Sigmoid colon (tissue), 7 donors: ENCODE data around the gene DRD2. TPM values are rescaled to one million over a fixed set of nuclear protein-coding genes. Genes with fewer than 3 reads are reported as not detected.

ENCODE experiments used
- DNase-seq: peaks from one replicate; pipeline ENCODE4 v3.0.0-alpha.2; 2019
- H3K27ac ChIP-seq, 4 donors: fragments of 200-600 bp; sonication (generic); one replicate each; pipeline ENCODE4 v1.5.1; 2016 to 2019; ENCODE audit warnings: mild to moderate bottlenecking in 1 of 4
- H3K27me3 ChIP-seq, 3 donors: fragments of 200-600 bp; sonication (generic); one replicate each; pipeline ENCODE4 v1.5.1; 2019; ENCODE audit warnings: mild to moderate bottlenecking in 1 of 3
- H3K36me3 ChIP-seq, 4 donors: fragments of 200-600 bp; sonication (generic); one replicate each; pipeline ENCODE4 v1.5.1; 2016 to 2019
- H3K4me1 ChIP-seq, 4 donors: fragments of 200-600 bp; sonication (generic); one replicate each; pipeline ENCODE4 v1.5.1; 2017 to 2019
- H3K4me3 ChIP-seq, 4 donors: fragments of 200-600 bp; sonication (generic); one replicate each; pipeline ENCODE4 v1.5.1; 2017 to 2019; ENCODE audit warnings: mild to moderate bottlenecking in 2 of 4, moderate library complexity in 1 of 4
- H3K9me3 ChIP-seq, 4 donors: fragments of 200-600 bp in 3 of 4; sonication (generic) in 3 of 4; one replicate each; pipeline versions ENCODE4 v1.5.1 to v1.6.1; 2013 to 2019
- EP300 ChIP-seq, 4 donors: sonication (generic); formaldehyde crosslinking; IDR thresholded peaks; one replicate each; pipeline ENCODE4 v1.6.1; 2017; ENCODE audit warnings: antibody characterized with exemption in 4 of 4
- POLR2A ChIP-seq, 2 donors: fragments of 450-650 bp; IDR thresholded peaks; one replicate each; pipeline ENCODE4 v1.6.1; 2016; ENCODE audit warnings: antibody characterized with exemption in 2 of 2, mild to moderate bottlenecking in 2 of 2, moderate library complexity in 2 of 2
- POLR2AphosphoS5 ChIP-seq, 4 donors: sonication (generic); formaldehyde crosslinking; IDR thresholded peaks; one replicate each; pipeline ENCODE4 v1.6.1; 2017; ENCODE audit warnings: antibody characterized with exemption in 4 of 4
- WGBS, 2 donors: extraction: QIAGEN DNeasy Blood & Tissue Kit; methylation state at CpG; one replicate each; pipeline ENCODE4 v1.1.7; 2013; 5-methylcytosine and 5-hydroxymethylcytosine counted together
- intact Hi-C: fragments of 100-400 bp; cut with DNase I; formaldehyde crosslinking; loops from one replicate; pipeline ENCODE4 v1.15.1; 2023
- polyA plus RNA-seq, 3 donors: library from polyadenylated mRNA; stranded (reverse); fragments of 200-250 nt; gene quantifications; one replicate each; pipeline ENCODE4 v1.2.3, GENCODE V29; 2013
- total RNA-seq, 4 donors: library from RNA; depleted of rRNA; stranded (reverse); fragments of >200 nt; gene quantifications; one replicate each; pipeline ENCODE4 v1.1.0, GENCODE V29; 2016
- TF ChIP-seq, protein P1 (sequence below), 4 experiments: fragments of 450-650 bp in 3 of 4; fragments of 200-600 bp in 1 of 4; IDR thresholded peaks; one replicate each; pipeline ENCODE4 v1.5.1; 2016 to 2019; ENCODE audit warnings: antibody characterized with exemption in 4 of 4, mild to moderate bottlenecking in 3 of 4, moderate library complexity in 2 of 4
- donor health status: healthy with polysubstance abuse.
- donor health status: Bipolar disorder and iron deficiency.
- donor health status: healthy.

The DRD2 gene
- total and polyA plus RNA-seq, 7 donors = 0.19 to 1.2 (median 0.66) TPM; not detected in 2

DNA sequence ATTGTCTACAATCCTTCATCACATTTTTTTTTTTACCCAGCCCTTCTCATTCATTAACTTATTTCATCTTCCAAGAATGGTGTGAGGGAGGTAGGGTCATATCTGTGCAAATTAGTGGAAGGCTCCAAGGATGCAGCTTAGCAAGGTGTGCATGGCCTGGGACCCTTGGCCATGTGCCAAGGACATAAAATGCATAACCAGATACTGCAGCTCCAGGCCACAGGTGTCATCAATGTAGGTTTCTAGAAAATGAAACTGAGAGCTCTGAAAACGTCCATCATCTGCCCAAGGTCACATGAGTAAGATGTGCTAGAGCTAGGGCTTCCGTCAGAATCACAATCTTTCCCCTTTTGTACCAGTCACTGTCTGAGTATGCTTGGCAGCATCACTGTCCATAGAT is 57.8 kb downstream of the DRD2 start:
- Histone ChIP-seq H3K27me3 (no peaks in the 10 kb centered on the region), H3K9me3 (no peaks in the 10 kb centered on the region), H3K4me1 (no peaks in the 10 kb centered on the region), H3K27ac (no peak overlapping the region), H3K4me3 (no peak overlapping the region), H3K36me3 (no peaks in the 10 kb centered on the region)
- 58 to 71% methylated on average over 2 of the region's 2 CpGs for WGBS, 2 donors
- TF ChIP-seq, protein P1, sequence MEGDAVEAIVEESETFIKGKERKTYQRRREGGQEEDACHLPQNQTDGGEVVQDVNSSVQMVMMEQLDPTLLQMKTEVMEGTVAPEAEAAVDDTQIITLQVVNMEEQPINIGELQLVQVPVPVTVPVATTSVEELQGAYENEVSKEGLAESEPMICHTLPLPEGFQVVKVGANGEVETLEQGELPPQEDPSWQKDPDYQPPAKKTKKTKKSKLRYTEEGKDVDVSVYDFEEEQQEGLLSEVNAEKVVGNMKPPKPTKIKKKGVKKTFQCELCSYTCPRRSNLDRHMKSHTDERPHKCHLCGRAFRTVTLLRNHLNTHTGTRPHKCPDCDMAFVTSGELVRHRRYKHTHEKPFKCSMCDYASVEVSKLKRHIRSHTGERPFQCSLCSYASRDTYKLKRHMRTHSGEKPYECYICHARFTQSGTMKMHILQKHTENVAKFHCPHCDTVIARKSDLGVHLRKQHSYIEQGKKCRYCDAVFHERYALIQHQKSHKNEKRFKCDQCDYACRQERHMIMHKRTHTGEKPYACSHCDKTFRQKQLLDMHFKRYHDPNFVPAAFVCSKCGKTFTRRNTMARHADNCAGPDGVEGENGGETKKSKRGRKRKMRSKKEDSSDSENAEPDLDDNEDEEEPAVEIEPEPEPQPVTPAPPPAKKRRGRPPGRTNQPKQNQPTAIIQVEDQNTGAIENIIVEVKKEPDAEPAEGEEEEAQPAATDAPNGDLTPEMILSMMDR (IDR thresholded peaks at IDR 0.05) = no peak
- TF ChIP-seq POLR2AphosphoS5 (IDR thresholded peaks at IDR 0.05) (no peak), EP300 (IDR thresholded peaks at IDR 0.05) (no peak), POLR2A (IDR thresholded peaks at IDR 0.05) (no peak)
- DNase-seq = no peak
- intact Hi-C loops = no loop called here

DNA sequence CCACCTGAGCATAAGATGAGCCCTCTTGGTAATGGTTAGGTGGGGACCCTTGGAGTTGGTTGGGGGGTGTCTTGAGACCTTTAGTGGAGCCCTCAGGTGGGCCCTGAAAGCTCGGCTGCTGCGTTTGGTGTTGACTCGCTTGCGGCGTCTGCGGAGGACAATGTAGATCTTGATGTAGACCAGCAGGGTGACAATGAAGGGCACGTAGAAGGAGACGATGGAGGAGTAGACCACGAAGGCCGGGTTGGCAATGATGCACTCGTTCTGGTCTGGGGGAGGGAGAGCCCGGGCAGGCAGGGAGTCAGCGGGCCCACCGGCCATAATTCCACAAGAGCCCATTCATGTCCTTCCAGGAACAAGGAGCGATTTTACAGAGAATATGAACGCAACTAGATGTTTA is 59.9 kb downstream of the DRD2 start:
- 95 to 97% methylated on average over 16 of the region's 16 CpGs for WGBS, 2 donors
- no peaks in the 10 kb centered on the region for H3K36me3 ChIP-seq
- TF ChIP-seq, protein P1 (IDR thresholded peaks at IDR 0.05) = no peak
- TF ChIP-seq EP300 (IDR thresholded peaks at IDR 0.05) (no peak), POLR2A (IDR thresholded peaks at IDR 0.05) (no peak), POLR2AphosphoS5 (IDR thresholded peaks at IDR 0.05) (no peak)
- DNase-seq = no peak
- intact Hi-C loops = no loop called here
- H3K4me3 ChIP-seq = no peak overlapping the region
- H3K9me3 ChIP-seq = no peaks in the 10 kb centered on the region
- H3K27me3 ChIP-seq = no peaks in the 10 kb centered on the region
- H3K4me1 ChIP-seq = no peaks in the 10 kb centered on the region
- H3K27ac ChIP-seq = no peak overlapping the region

DNA sequence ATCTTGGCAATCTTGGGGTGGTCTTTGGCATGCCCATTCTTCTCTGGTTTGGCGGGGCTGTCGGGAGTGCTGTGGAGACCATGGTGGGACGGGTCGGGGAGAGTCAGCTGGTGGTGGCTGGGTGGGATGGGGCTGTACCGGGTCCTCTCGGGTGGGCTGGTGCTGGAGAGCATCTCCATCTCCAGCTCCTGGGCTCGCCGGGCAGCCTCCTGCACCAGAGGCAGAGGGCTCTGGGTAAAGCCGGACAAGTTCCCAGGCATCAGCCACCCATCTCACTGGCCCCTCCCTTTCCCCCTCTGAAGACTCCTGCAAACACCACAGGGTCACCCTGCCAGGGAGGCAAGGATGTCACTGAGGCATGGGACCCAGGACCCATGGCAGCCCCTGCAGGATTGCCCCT is 62.5 kb downstream of the DRD2 start:
- intact Hi-C loops = no loop called here
- no peaks in the 10 kb centered on the region for H3K9me3 ChIP-seq
- no peak for DNase-seq
- 85 to 91% methylated on average over 9 of the region's 9 CpGs for WGBS, 2 donors
- H3K4me3 ChIP-seq = no peak overlapping the region
- no peaks in the 10 kb centered on the region for H3K4me1 ChIP-seq
- TF ChIP-seq POLR2AphosphoS5 (IDR thresholded peaks at IDR 0.05) (no peak), EP300 (IDR thresholded peaks at IDR 0.05) (no peak)
- TF ChIP-seq, protein P1 (IDR thresholded peaks at IDR 0.05) = no peak
- H3K36me3 ChIP-seq = no peaks in the 10 kb centered on the region
- no peaks in the 10 kb centered on the region for H3K27me3 ChIP-seq
- no peak overlapping the region for H3K27ac ChIP-seq

DNA sequence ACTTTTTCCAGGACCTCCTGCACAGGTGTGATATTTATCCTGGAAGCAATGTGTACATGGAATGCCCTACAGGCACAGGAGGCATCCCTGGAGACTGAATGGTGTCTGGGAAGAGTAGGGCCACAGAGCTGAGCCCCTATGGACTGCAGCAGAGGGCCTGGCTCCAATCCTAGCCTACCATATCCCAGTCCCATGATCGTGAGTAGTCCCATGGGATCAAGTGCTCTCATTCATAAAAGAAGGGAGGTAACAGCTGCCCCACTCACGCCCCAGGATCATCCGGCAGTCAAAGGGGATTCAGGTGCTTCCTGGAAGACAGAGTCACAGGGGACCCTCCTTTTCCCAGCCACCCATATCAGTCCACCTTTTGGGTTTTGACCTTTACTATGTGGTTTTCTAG is 63.7 kb downstream of the DRD2 start:
- WGBS, 2 donors = 91% methylated on average over 3 of the region's 3 CpGs
- Histone ChIP-seq H3K9me3 (no peaks in the 10 kb centered on the region), H3K4me1 (no peaks in the 10 kb centered on the region), H3K27ac (no peak overlapping the region), H3K4me3 (no peak overlapping the region), H3K27me3 (no peaks in the 10 kb centered on the region), H3K36me3 (no peaks in the 10 kb centered on the region)
- intact Hi-C loops = no loop called here
- TF ChIP-seq POLR2A (IDR thresholded peaks at IDR 0.05) = no peak
- TF ChIP-seq POLR2AphosphoS5 (IDR thresholded peaks at IDR 0.05) = no peak
- TF ChIP-seq, protein P1 (IDR thresholded peaks at IDR 0.05) = no peak
- no peak for TF ChIP-seq EP300 (IDR thresholded peaks at IDR 0.05)
- DNase-seq = no peak

DNA sequence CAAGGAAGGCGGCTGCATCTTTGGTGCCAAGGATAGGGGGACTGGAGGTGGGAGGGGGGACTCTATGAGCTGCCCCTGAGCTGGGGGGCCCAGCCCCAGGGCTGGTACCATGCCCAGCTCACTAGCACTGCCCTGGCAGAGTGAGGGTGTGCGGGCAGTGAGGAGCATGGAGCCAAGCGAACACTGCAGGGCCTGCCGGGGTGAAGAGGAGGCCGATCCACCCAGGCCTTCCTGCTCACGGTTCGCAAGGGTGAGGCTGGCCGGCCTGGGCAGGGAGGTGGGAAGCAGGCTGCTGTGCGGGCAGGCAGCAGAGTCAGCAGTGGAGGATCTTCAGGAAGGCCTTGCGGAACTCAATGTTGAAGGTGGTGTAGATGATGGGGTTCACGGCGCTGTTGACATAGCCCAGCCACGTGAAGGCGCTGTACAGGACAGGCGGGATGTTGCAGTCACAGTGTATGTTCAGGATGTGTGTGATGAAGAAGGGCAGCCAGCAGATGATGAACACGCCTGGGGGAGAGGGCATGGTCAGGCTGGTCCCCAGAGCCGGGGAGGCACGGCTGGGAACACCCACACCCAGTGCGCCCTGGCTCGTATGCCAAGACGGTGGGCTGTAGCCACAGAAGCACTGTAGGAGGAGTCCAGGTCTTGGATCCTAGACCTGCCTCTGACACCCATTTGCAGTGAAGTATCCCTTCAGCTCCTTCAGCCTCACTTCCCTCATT is 64.6 kb downstream of the DRD2 start:
- 90 to 92% methylated on average over 21 of the region's 21 CpGs for WGBS, 2 donors
- H3K27me3 ChIP-seq = no peaks in the 10 kb centered on the region
- H3K27ac ChIP-seq = no peak overlapping the region
- no peak overlapping the region for H3K4me3 ChIP-seq
- TF ChIP-seq, protein P1 (IDR thresholded peaks at IDR 0.05) = no peak
- TF ChIP-seq POLR2A (IDR thresholded peaks at IDR 0.05) (no peak), EP300 (IDR thresholded peaks at IDR 0.05) (no peak), POLR2AphosphoS5 (IDR thresholded peaks at IDR 0.05) (no peak)
- intact Hi-C loops = no loop called here
- H3K4me1 ChIP-seq = no peaks in the 10 kb centered on the region
- H3K36me3 ChIP-seq = no peaks in the 10 kb centered on the region
- H3K9me3 ChIP-seq = no peaks in the 10 kb centered on the region
- no peak for DNase-seq
